ENCODE data around the gene EEFSEC.

DNA sequence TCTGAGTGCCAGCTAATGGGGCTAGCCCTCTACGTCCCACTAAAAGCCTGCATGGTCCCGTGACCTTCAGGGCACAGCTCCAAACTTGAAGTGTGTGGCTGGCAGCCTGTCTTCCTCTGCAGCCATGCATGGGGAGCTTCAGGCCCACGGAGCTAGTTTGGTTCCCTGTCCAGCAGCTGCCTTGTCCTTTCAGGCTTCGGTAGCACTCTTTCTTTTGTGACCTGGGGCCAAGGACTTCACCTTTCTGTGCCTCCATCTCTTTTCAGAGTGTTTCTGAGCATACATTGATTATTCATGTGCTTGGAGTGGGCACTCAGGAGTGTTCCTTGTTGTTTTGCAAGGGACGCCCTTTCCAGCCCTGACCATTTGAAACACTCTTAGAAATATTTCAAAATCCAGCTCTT, 158.2 kb downstream of the EEFSEC start:
- TF ChIP-seq, protein P1, sequence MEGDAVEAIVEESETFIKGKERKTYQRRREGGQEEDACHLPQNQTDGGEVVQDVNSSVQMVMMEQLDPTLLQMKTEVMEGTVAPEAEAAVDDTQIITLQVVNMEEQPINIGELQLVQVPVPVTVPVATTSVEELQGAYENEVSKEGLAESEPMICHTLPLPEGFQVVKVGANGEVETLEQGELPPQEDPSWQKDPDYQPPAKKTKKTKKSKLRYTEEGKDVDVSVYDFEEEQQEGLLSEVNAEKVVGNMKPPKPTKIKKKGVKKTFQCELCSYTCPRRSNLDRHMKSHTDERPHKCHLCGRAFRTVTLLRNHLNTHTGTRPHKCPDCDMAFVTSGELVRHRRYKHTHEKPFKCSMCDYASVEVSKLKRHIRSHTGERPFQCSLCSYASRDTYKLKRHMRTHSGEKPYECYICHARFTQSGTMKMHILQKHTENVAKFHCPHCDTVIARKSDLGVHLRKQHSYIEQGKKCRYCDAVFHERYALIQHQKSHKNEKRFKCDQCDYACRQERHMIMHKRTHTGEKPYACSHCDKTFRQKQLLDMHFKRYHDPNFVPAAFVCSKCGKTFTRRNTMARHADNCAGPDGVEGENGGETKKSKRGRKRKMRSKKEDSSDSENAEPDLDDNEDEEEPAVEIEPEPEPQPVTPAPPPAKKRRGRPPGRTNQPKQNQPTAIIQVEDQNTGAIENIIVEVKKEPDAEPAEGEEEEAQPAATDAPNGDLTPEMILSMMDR (IDR thresholded peaks at IDR 0.05; ENCODE audit: poor library complexity, severe bottlenecking) = no peak
- TF ChIP-seq TAF1 (IDR thresholded peaks at IDR 0.05; ENCODE audit: low read depth) (no peak), RAD21 (conservative IDR thresholded peaks at IDR 0.05) (no peak), POLR2AphosphoS5 (IDR thresholded peaks at IDR 0.05) (no peak), EZH2 (IDR thresholded peaks at IDR 0.05; ENCODE audit: borderline replicate concordance, insufficient read depth, low read length, poor library complexity, severe bottlenecking) (no peak)

Measured in neural cell (in vitro differentiated cells).